HEK293 (cell line): ENCODE measurements around the gene SMC3.

Experiments used
- CTCF ChIA-PET: fragments of 350-600 bp; formaldehyde crosslinking; extraction: SDS; loops from one replicate; lab custom pipeline; 2021; ENCODE audit warnings: antibody characterized with exemption; lab: Yijun Ruan, JAX
- POLR2A ChIA-PET: fragments of 300-600 bp; formaldehyde crosslinking; extraction: SDS; loops from one replicate; lab custom pipeline; 2020; ENCODE audit warnings: antibody characterized with exemption, inconsistent platforms; lab: Yijun Ruan, JAX
- H3K27ac ChIP-seq: fragments of 200-500 bp; sonication (Bioruptor generic); 2 replicates; pipeline ENCODE4 v1.5.1; 2014; ENCODE audit warnings: low read depth, low read length, control low read depth, inconsistent platforms; ENCODE audit errors: extremely low read depth
- H3K36me3 ChIP-seq, 2 experiments: fragments of 200-500 bp in 1 of 2; sonication (Bioruptor generic) in 1 of 2; 1 replicate in 1 of 2; 2 replicates in 1 of 2; pipeline ENCODE4 v1.5.1; 2014 to 2017; ENCODE audit warnings: inconsistent platforms in 2 of 2, low read length in 2 of 2; ENCODE audit not compliant: control insufficient read depth in 2 of 2, insufficient read depth in 1 of 2
- H3K4me1 ChIP-seq: fragments of 200-500 bp; sonication (Bioruptor generic); 2 replicates; pipeline ENCODE4 v1.5.1; 2014; ENCODE audit warnings: mild to moderate bottlenecking, low read length, inconsistent platforms; ENCODE audit not compliant: control insufficient read depth, insufficient read depth
- H3K4me3 ChIP-seq: 2 replicates; pipeline ENCODE4 v1.5.1; 2011; ENCODE audit warnings: low read depth, mild to moderate bottlenecking, control low read depth, low read length, moderate library complexity
- H3K9me3 ChIP-seq: fragments of 200-500 bp; sonication (Bioruptor generic); 2 replicates; pipeline ENCODE4 v1.5.1; 2014; ENCODE audit warnings: low read depth, low read length, inconsistent platforms; ENCODE audit not compliant: control insufficient read depth, insufficient read depth
- EGR2 ChIP-seq: fragments of 450-650 bp; formaldehyde crosslinking; IDR thresholded peaks from 2 replicates; pipeline ENCODE4 v1.5.1; 2016; ENCODE audit warnings: low read depth, missing biosample characterization, missing genetic modification characterization
- ZBTB20 ChIP-seq: fragments of 450-650 bp; formaldehyde crosslinking; IDR thresholded peaks from 2 replicates; pipeline ENCODE4 v1.5.1; 2016; ENCODE audit warnings: missing biosample characterization, missing genetic modification characterization
- ZBTB49 ChIP-seq: fragments of 450-650 bp; formaldehyde crosslinking; IDR thresholded peaks from 2 replicates; pipeline ENCODE4 v1.5.1; 2016; ENCODE audit warnings: missing biosample characterization, missing genetic modification characterization, low read depth
- ZFHX2 ChIP-seq: fragments of 450-650 bp; formaldehyde crosslinking; conservative IDR thresholded peaks from 2 replicates; pipeline ENCODE4 v1.5.1; 2016; ENCODE audit warnings: missing biosample characterization, missing genetic modification characterization
- ZIC2 ChIP-seq: fragments of 450-650 bp; formaldehyde crosslinking; IDR thresholded peaks from 2 replicates; pipeline ENCODE4 v1.5.1; 2016; ENCODE audit warnings: missing biosample characterization, missing genetic modification characterization
- ZNF214 ChIP-seq: fragments of 450-650 bp; formaldehyde crosslinking; IDR thresholded peaks from 2 replicates; pipeline ENCODE4 v1.5.1; 2017; ENCODE audit warnings: missing biosample characterization, mild to moderate bottlenecking, missing genetic modification characterization, borderline replicate concordance
- ZNF26 ChIP-seq: fragments of 450-650 bp; formaldehyde crosslinking; IDR thresholded peaks from 2 replicates; pipeline ENCODE4 v1.5.1; 2016; ENCODE audit warnings: missing biosample characterization, missing genetic modification characterization
- ZNF266 ChIP-seq: fragments of 450-650 bp; formaldehyde crosslinking; IDR thresholded peaks from 2 replicates; pipeline ENCODE4 v1.5.1; 2016; ENCODE audit warnings: missing biosample characterization, missing genetic modification characterization, low read depth
- ZNF335 ChIP-seq: fragments of 450-650 bp; formaldehyde crosslinking; conservative IDR thresholded peaks from 2 replicates; pipeline ENCODE4 v1.5.1; 2016; ENCODE audit warnings: missing biosample characterization, missing genetic modification characterization
- ZNF394 ChIP-seq: fragments of 450-650 bp; formaldehyde crosslinking; IDR thresholded peaks from 2 replicates; pipeline ENCODE4 v1.5.1; 2016; ENCODE audit warnings: missing biosample characterization, missing genetic modification characterization, mild to moderate bottlenecking, moderate library complexity, borderline replicate concordance
- ZNF423 ChIP-seq: fragments of 450-650 bp; formaldehyde crosslinking; IDR thresholded peaks from 2 replicates; pipeline ENCODE4 v1.5.1; 2016; ENCODE audit warnings: missing biosample characterization, missing genetic modification characterization
- ZNF548 ChIP-seq: fragments of 450-650 bp; formaldehyde crosslinking; IDR thresholded peaks from 2 replicates; pipeline ENCODE4 v1.5.1; 2016; ENCODE audit warnings: missing biosample characterization, missing genetic modification characterization
- ZNF600 ChIP-seq: fragments of 450-650 bp; formaldehyde crosslinking; IDR thresholded peaks from 2 replicates; pipeline ENCODE4 v1.5.1; 2016; ENCODE audit warnings: missing biosample characterization, missing genetic modification characterization
- ZNF664 ChIP-seq: fragments of 450-650 bp; formaldehyde crosslinking; IDR thresholded peaks from 2 replicates; pipeline ENCODE4 v1.5.1; 2016; ENCODE audit warnings: missing biosample characterization, missing genetic modification characterization
- ZSCAN4 ChIP-seq: fragments of 450-650 bp; formaldehyde crosslinking; IDR thresholded peaks from 2 replicates; pipeline ENCODE4 v1.5.1; 2017; ENCODE audit warnings: missing biosample characterization, missing genetic modification characterization
- ZSCAN5A ChIP-seq: fragments of 450-650 bp; formaldehyde crosslinking; IDR thresholded peaks from 2 replicates; pipeline ENCODE4 v1.5.1; 2016; ENCODE audit warnings: missing biosample characterization, missing genetic modification characterization

Gene SMC3

GRCh38 chr10:110617425-110618229, 50.1 kb downstream of the SMC3 start:
- Histone ChIP-seq H3K27ac (no peak overlapping the region), H3K9me3 (no peaks in the 10 kb centered on the region), H3K36me3 (no peaks in the 10 kb centered on the region), H3K4me1 (peaks cover 17% of the 10 kb centered on the region), H3K4me3 (no peak overlapping the region)
- peak; percentile 49; the same call in 1 of the 2 replicates for TF ChIP-seq ZSCAN4 (tag by site-specific recombination)
- no peak for TF ChIP-seq ZNF423 (tag by site-specific recombination)
- no peak for TF ChIP-seq ZNF664 (tag by site-specific recombination)
- TF ChIP-seq ZBTB49 (tag by site-specific recombination), result no peak
- no peak for TF ChIP-seq ZNF266 (tag by site-specific recombination)
- TF ChIP-seq EGR2 (tag by site-specific recombination), result peak; percentile 97
- peak; percentile 100 for TF ChIP-seq ZFHX2 (tag by site-specific recombination)
- TF ChIP-seq ZSCAN5A (tag by site-specific recombination), result no peak
- TF ChIP-seq ZNF548 (tag by site-specific recombination), result no peak
- TF ChIP-seq ZNF335 (tag by site-specific recombination), result no peak
- TF ChIP-seq ZBTB20 (tag by site-specific recombination), result peak; percentile 28; the same call in 1 of the 2 replicates
- peak; percentile 56; the same call in 1 of the 2 replicates for TF ChIP-seq ZIC2 (tag by site-specific recombination)
- CTCF ChIA-PET, result interaction anchor here (1.9 to 4.5 kb wide), 2 partner anchors 24 to 55 kb away, joined by 4 to 30 read pairs; no protein-coding TSS in a partner anchor
- POLR2A ChIA-PET, result interaction anchor here (0.6 kb wide), 1 partner anchor 55 kb away, joined by 3 read pairs; no protein-coding TSS in a partner anchor

- POLR2A ChIA-PET, result interaction anchor here (0.6 kb wide), 1 partner anchor 55 kb away, joined by 3 read pairs; no protein-coding TSS in a partner anchor
- CTCF ChIA-PET, result interaction anchor here (0.6 to 4.5 kb wide), 4 partner anchors 8 to 59 kb away, joined by 4 to 30 read pairs (median 7); no protein-coding TSS in a partner anchor
- no peaks in the 10 kb centered on the region for H3K9me3 ChIP-seq
- H3K36me3 ChIP-seq, result no peaks in the 10 kb centered on the region
- H3K4me1 ChIP-seq, result peaks cover 17% of the 10 kb centered on the region
- no peak overlapping the region for H3K4me3 ChIP-seq
- TF ChIP-seq ZNF394 (tag by site-specific recombination) (no peak), ZNF214 (tag by site-specific recombination) (no peak), ZFHX2 (tag by site-specific recombination) (peak; percentile 79), ZNF600 (no peak), EGR2 (tag by site-specific recombination) (peak; percentile 80), ZNF26 (tag by site-specific recombination) (no peak)
- no peak overlapping the region for H3K27ac ChIP-seq
Observed at GRCh38 chr10:110618230-110618610, 50.7 kb downstream of the SMC3 start.
